ENCODE measurements around the gene TRMT11. TPM values are rescaled to one million over a fixed set of nuclear protein-coding genes. Genes with fewer than 3 reads are reported as not detected.

TRMT11 gene
- total RNA-seq, 1 experiment from 2014 or later, result 24.2 TPM

DNA sequence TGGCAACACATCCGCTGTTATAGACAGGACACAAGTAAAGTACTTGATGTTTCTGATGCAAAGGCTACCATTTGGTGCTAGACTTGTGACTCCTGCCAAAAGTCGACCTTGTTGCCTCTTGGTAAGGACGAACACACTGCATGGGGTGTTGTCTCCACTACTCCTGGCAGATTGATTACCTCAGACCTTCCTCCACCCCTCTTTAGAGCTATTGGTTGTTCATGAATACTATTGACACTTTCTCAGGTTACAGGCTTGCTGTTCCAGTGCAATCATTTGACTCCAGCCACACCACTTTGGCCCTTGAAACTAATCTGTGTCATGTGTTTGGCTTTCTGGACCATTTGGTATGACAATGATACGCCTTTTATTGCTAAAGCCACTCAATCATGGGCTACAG lies 62.3 kb downstream of the TRMT11 start:
- no peak for DNase-seq
- Histone ChIP-seq H3K9me2 (ENCODE audit: insufficient read depth) (no peaks in the 10 kb centered on the region; the same call in 1 of the 2 replicates), H3F3A (ENCODE audit: insufficient read depth, low read depth) (no peaks in the 10 kb centered on the region), H3K4me1 (replicated peaks; ENCODE audit: insufficient read depth) (no peaks in the 10 kb centered on the region), H2AFZ (no peak overlapping the region), H4K20me1 (ENCODE audit: insufficient read depth) (no peaks in the 10 kb centered on the region), H3K27ac (no peak overlapping the region), H3K4me2 (no peak overlapping the region), H3K27me3 (ENCODE audit: insufficient read depth, low read depth) (no peaks in the 10 kb centered on the region), H3K79me2 (ENCODE audit: low read depth) (no peaks in the 10 kb centered on the region), H3K36me3 (ENCODE audit: low read depth) (peaks cover 36% of the 10 kb centered on the region), H3K4me3 (no peak overlapping the region), H3K9me3 (ENCODE audit: insufficient read depth, low read depth) (peaks cover 3% of the 10 kb centered on the region; the same call in 1 of the 2 replicates)
- intact Hi-C loops (cut with micrococcal nuclease; ENCODE audit: unreplicated experiment), result no loop called here
- no TSS peak for BruUV-seq (replicated peaks)
- TF ChIP-seq EZH2 (IDR thresholded peaks at IDR 0.05; ENCODE audit: low read depth), result no peak
- TF ChIP-seq, protein P1, sequence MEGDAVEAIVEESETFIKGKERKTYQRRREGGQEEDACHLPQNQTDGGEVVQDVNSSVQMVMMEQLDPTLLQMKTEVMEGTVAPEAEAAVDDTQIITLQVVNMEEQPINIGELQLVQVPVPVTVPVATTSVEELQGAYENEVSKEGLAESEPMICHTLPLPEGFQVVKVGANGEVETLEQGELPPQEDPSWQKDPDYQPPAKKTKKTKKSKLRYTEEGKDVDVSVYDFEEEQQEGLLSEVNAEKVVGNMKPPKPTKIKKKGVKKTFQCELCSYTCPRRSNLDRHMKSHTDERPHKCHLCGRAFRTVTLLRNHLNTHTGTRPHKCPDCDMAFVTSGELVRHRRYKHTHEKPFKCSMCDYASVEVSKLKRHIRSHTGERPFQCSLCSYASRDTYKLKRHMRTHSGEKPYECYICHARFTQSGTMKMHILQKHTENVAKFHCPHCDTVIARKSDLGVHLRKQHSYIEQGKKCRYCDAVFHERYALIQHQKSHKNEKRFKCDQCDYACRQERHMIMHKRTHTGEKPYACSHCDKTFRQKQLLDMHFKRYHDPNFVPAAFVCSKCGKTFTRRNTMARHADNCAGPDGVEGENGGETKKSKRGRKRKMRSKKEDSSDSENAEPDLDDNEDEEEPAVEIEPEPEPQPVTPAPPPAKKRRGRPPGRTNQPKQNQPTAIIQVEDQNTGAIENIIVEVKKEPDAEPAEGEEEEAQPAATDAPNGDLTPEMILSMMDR (conservative IDR thresholded peaks at IDR 0.05), result no peak
- ChIA-PET CTCF (no interaction called here), POLR2A (ENCODE audit: unreplicated experiment) (no interaction called here)

DNA sequence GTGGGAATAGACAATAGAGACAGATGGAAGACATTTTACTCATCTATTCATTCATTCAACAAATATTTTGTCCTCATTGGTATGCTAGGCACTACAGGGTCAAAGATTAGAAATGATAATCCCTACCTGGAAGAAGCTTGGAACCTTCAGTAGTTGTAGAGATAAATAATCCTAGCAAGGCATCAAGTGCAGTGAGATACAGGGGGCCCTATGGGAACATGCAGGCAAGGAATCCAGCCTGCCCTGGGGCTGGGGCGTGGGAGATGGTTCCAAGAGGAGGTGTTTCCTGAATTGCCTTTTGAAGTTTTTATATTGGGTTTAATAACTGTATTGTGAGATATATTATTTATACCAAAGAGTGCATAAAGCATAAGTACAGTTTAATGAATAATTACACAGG lies 64.5 kb downstream of the TRMT11 start:
- no peaks in the 10 kb centered on the region for H3K79me2 ChIP-seq (ENCODE audit: low read depth)
- TF ChIP-seq EZH2 (IDR thresholded peaks at IDR 0.05; ENCODE audit: low read depth), result no peak
- TF ChIP-seq, protein P1 (conservative IDR thresholded peaks at IDR 0.05), result no peak
- H4K20me1 ChIP-seq (ENCODE audit: insufficient read depth), result no peaks in the 10 kb centered on the region
- no peaks in the 10 kb centered on the region for H3K9me3 ChIP-seq (ENCODE audit: insufficient read depth, low read depth)
- H3K27ac ChIP-seq, result no peak overlapping the region
- peaks cover 20% of the 10 kb centered on the region for H3K36me3 ChIP-seq (ENCODE audit: low read depth)
- no peaks in the 10 kb centered on the region; the same call in 1 of the 2 replicates for H3K9me2 ChIP-seq (ENCODE audit: insufficient read depth)
- H3K4me2 ChIP-seq, result no peak overlapping the region
- no peak for DNase-seq
- H3F3A ChIP-seq (ENCODE audit: insufficient read depth, low read depth), result no peaks in the 10 kb centered on the region
- intact Hi-C loops (cut with micrococcal nuclease; ENCODE audit: unreplicated experiment), result no loop called here
- no peak overlapping the region for H3K4me3 ChIP-seq
- H3K27me3 ChIP-seq (ENCODE audit: insufficient read depth, low read depth), result no peaks in the 10 kb centered on the region
- no peaks in the 10 kb centered on the region for H3K4me1 ChIP-seq (replicated peaks; ENCODE audit: insufficient read depth)
- ChIA-PET POLR2A (ENCODE audit: unreplicated experiment) (no interaction called here), CTCF (no interaction called here)
- no peak overlapping the region for H2AFZ ChIP-seq
- BruUV-seq (replicated peaks), result no TSS peak

DNA sequence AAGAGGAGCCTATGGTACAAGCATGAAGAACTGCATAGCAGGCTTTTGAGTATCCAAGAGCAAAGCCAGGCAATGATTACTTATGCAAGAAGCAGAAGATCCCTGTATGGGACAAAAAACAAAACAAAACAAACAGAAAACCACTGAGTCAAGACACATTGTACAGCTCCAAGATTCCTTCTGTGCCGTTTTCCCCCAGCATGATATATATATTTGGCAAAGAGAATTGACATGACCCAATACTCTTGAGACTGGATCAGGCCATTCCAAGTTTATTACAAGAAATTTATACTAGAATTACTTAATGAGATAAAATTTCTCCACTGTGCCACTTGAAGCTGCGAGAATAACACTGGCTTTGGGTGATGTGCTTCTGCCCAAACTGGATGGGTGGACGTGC lies 65.5 kb downstream of the TRMT11 start:
- Histone ChIP-seq H2AFZ (no peak overlapping the region), H3K4me2 (no peak overlapping the region), H3K79me2 (ENCODE audit: low read depth) (no peaks in the 10 kb centered on the region), H3K27ac (no peak overlapping the region), H3K27me3 (ENCODE audit: insufficient read depth, low read depth) (no peaks in the 10 kb centered on the region), H3F3A (ENCODE audit: insufficient read depth, low read depth) (no peaks in the 10 kb centered on the region), H4K20me1 (ENCODE audit: insufficient read depth) (no peaks in the 10 kb centered on the region), H3K9me3 (ENCODE audit: insufficient read depth, low read depth) (no peaks in the 10 kb centered on the region), H3K9me2 (ENCODE audit: insufficient read depth) (no peaks in the 10 kb centered on the region; the same call in 1 of the 2 replicates), H3K36me3 (ENCODE audit: low read depth) (peaks cover 12% of the 10 kb centered on the region), H3K4me1 (replicated peaks; ENCODE audit: insufficient read depth) (no peaks in the 10 kb centered on the region), H3K4me3 (no peak overlapping the region)
- ChIA-PET CTCF (no interaction called here), POLR2A (ENCODE audit: unreplicated experiment) (no interaction called here)
- TF ChIP-seq EZH2 (IDR thresholded peaks at IDR 0.05; ENCODE audit: low read depth), result no peak
- TF ChIP-seq, protein P1 (conservative IDR thresholded peaks at IDR 0.05), result no peak
- DNase-seq, result no peak
- intact Hi-C loops (cut with micrococcal nuclease; ENCODE audit: unreplicated experiment), result no loop called here
- no TSS peak for BruUV-seq (replicated peaks)

All from PC-9 (cell line).